Stimulated activated CD4-positive, alpha-beta T cell treated with anti-CD3 and anti-CD28 coated beads, Interleukin-4, amount 100 ng/mL, for 1 hour (primary cell): ENCODE measurements around the gene LDB2.

ENCODE experiments used
- DNase-seq: peaks from one replicate; pipeline ENCODE4 v3.0.0-alpha.2; 2020

LDB2 gene

GRCh38 chr4:16752150-16752549, 146.3 kb downstream of the LDB2 start:
- DNase-seq: no peak

- no peak for DNase-seq
These were observed 147.4 kb downstream of the LDB2 start for GRCh38 chr4:16750882-16751642.

GRCh38 chr4:16750216-16750615, 148.2 kb downstream of the LDB2 start:
- DNase-seq: no peak

GRCh38 chr4:16745887-16746286, 152.6 kb downstream of the LDB2 start:
- no peak for DNase-seq

- no peak for DNase-seq
These were observed 153.3 kb downstream of the LDB2 start for GRCh38 chr4:16745009-16745635.

GRCh38 chr4:16741287-16741686, 157.2 kb downstream of the LDB2 start:
- no peak for DNase-seq

GRCh38 chr4:16739997-16740624, 158.3 kb downstream of the LDB2 start:
- DNase-seq: no peak

GRCh38 chr4:16738558-16738957, 159.9 kb downstream of the LDB2 start:
- no peak for DNase-seq

GRCh38 chr4:16733509-16733908, 164.9 kb downstream of the LDB2 start:
- no peak for DNase-seq

GRCh38 chr4:16732741-16733140, 165.7 kb downstream of the LDB2 start:
- no peak for DNase-seq

- no peak for DNase-seq
These were observed 166.6 kb downstream of the LDB2 start for GRCh38 chr4:16731776-16732380.

- no peak for DNase-seq
These were observed 167.8 kb downstream of the LDB2 start for GRCh38 chr4:16730522-16731205.

- no peak for DNase-seq
These were observed 169.1 kb downstream of the LDB2 start for GRCh38 chr4:16729336-16729735.

- DNase-seq: no peak
These were observed 169.6 kb downstream of the LDB2 start for GRCh38 chr4:16728849-16729248.

- no peak for DNase-seq
These were observed 170.3 kb downstream of the LDB2 start for GRCh38 chr4:16728111-16728510.

- DNase-seq: no peak
These were observed 171.2 kb downstream of the LDB2 start for GRCh38 chr4:16727218-16727617.

- no peak for DNase-seq
These were observed 171.9 kb downstream of the LDB2 start for GRCh38 chr4:16726368-16727050.

GRCh38 chr4:16725252-16725651, 173.2 kb downstream of the LDB2 start:
- no peak for DNase-seq

- DNase-seq: no peak
These were observed 176.0 kb downstream of the LDB2 start for GRCh38 chr4:16722416-16722815.

GRCh38 chr4:16721613-16722291, 176.7 kb downstream of the LDB2 start:
- DNase-seq: no peak

GRCh38 chr4:16720761-16721160, 177.7 kb downstream of the LDB2 start:
- no peak for DNase-seq
